GM21723 (cell line): ENCODE results near the gene TRA2A.
"Not testable (repeated sequence)": the region's sequence is repeated elsewhere in the genome, so short reads cannot be mapped to it uniquely, and the experiment has no call there.

ENCODE experiments used
- ATAC-seq: cut with Tn5 transposase; IDR thresholded peaks from one replicate; pipeline ENCODE4 v1.9.1; 2021; ENCODE audit warnings: mild to moderate bottlenecking, moderate library complexity; ENCODE audit not compliant: unreplicated experiment

TRA2A gene

GRCh38 chr7:23531794-23532489 lies at the start of gene TRA2A:
TRA2A (minus strand) TSS chr7:23531981; CDS start chr7:23531824, 157 bp downstream.
- ATAC-seq = peak; percentile 92

- ATAC-seq = peak; percentile 77
Measured at GRCh38 chr7:23570592-23571200, 38.9 kb upstream of the TRA2A start.

GRCh38 chr7:23558303-23558702 lies 26.5 kb upstream of the TRA2A start:
- ATAC-seq = no peak

- ATAC-seq = no peak
Measured at GRCh38 chr7:23547662-23548061, 15.9 kb upstream of the TRA2A start.

GRCh38 chr7:23546897-23547572 lies 15.3 kb upstream of the TRA2A start:
- ATAC-seq = peak; percentile 76

- no peak for ATAC-seq
Measured at GRCh38 chr7:23545493-23545892, 13.7 kb upstream of the TRA2A start.

- peak; percentile 80 for ATAC-seq
Measured at GRCh38 chr7:23544913-23545354, 13.2 kb upstream of the TRA2A start.

GRCh38 chr7:23542752-23543151 lies 11.0 kb upstream of the TRA2A start:
- ATAC-seq = no peak

- ATAC-seq = peak; percentile 84
Measured at GRCh38 chr7:23539494-23539907, 7.7 kb upstream of the TRA2A start.

GRCh38 chr7:23538301-23538700 lies 6.5 kb upstream of the TRA2A start:
- ATAC-seq = no peak

- ATAC-seq = no peak
Measured at GRCh38 chr7:23533238-23533604, 1.4 kb upstream of the TRA2A start.

- no peak for ATAC-seq
Measured at GRCh38 chr7:23532490-23533237, 883 bp upstream of the TRA2A start.

- ATAC-seq = peak; percentile 35
Measured at GRCh38 chr7:23531050-23531793, 559 bp downstream of the TRA2A start.

GRCh38 chr7:23530405-23530804 lies 1.4 kb downstream of the TRA2A start:
- ATAC-seq = peak; percentile 38

GRCh38 chr7:23529262-23529859 lies 2.4 kb downstream of the TRA2A start:
- no peak for ATAC-seq

- ATAC-seq = not testable (repeated sequence)
Measured at GRCh38 chr7:23525611-23526010, 6.2 kb downstream of the TRA2A start.

GRCh38 chr7:23524473-23524872 lies 7.3 kb downstream of the TRA2A start:
- no peak for ATAC-seq

GRCh38 chr7:23523486-23524075 lies 8.2 kb downstream of the TRA2A start:
- no peak for ATAC-seq

GRCh38 chr7:23520582-23520981 lies 11.2 kb downstream of the TRA2A start:
- ATAC-seq = no peak

GRCh38 chr7:23514755-23515154 lies 17.0 kb downstream of the TRA2A start:
- peak; percentile 66 for ATAC-seq
